NCI-H1436 (cell line): ENCODE data around the gene CHMP2B.

Source experiments
- DNase-seq: peaks from one replicate; lab custom pipeline; 2025; lab: John Stamatoyannopoulos, UW

The CHMP2B gene

GRCh38 chr3:87227104-87227834 is at the start of gene CHMP2B:
Gene CHMP2B (plus strand): TSS chr3:87227309. CDS start chr3:87227523, 214 bp downstream.
- peak; percentile 67 for DNase-seq

- DNase-seq, result no peak
Observed at GRCh38 chr3:87179642-87180041, 47.5 kb upstream of the CHMP2B start.

- no peak for DNase-seq
Observed at GRCh38 chr3:87181551-87181950, 45.6 kb upstream of the CHMP2B start.

GRCh38 chr3:87182023-87182422 is 45.1 kb upstream of the CHMP2B start:
- no peak for DNase-seq

GRCh38 chr3:87186608-87187159 is 40.4 kb upstream of the CHMP2B start:
- no peak for DNase-seq

GRCh38 chr3:87191175-87191574 is 35.9 kb upstream of the CHMP2B start:
- DNase-seq, result peak; percentile 13

GRCh38 chr3:87191641-87192040 is 35.5 kb upstream of the CHMP2B start:
- DNase-seq, result no peak

- DNase-seq, result no peak
Observed at GRCh38 chr3:87196879-87197278, 30.2 kb upstream of the CHMP2B start.

GRCh38 chr3:87197531-87197930 is 29.6 kb upstream of the CHMP2B start:
- no peak for DNase-seq

- DNase-seq, result no peak
Observed at GRCh38 chr3:87198774-87199173, 28.3 kb upstream of the CHMP2B start.

GRCh38 chr3:87199628-87200027 is 27.5 kb upstream of the CHMP2B start:
- no peak for DNase-seq

- DNase-seq, result no peak
Observed at GRCh38 chr3:87200060-87200647, 27.0 kb upstream of the CHMP2B start.

- peak; percentile 7 for DNase-seq
Observed at GRCh38 chr3:87201727-87202126, 25.4 kb upstream of the CHMP2B start.

- DNase-seq, result no peak
Observed at GRCh38 chr3:87203809-87204208, 23.3 kb upstream of the CHMP2B start.

GRCh38 chr3:87206070-87206469 is 21.0 kb upstream of the CHMP2B start:
- DNase-seq, result no peak

GRCh38 chr3:87206635-87207034 is 20.5 kb upstream of the CHMP2B start:
- no peak for DNase-seq

GRCh38 chr3:87207460-87207859 is 19.6 kb upstream of the CHMP2B start:
- no peak for DNase-seq

- DNase-seq, result no peak
Observed at GRCh38 chr3:87209111-87209510, 18.0 kb upstream of the CHMP2B start.

GRCh38 chr3:87218560-87218959 is 8.5 kb upstream of the CHMP2B start:
- DNase-seq, result no peak

- DNase-seq, result no peak
Observed at GRCh38 chr3:87219611-87220010, 7.5 kb upstream of the CHMP2B start.

- no peak for DNase-seq
Observed at GRCh38 chr3:87225659-87226058, 1.4 kb upstream of the CHMP2B start.

- no peak for DNase-seq
Observed at GRCh38 chr3:87227835-87228144, 681 bp downstream of the CHMP2B start.

GRCh38 chr3:87228316-87228715 is 1.2 kb downstream of the CHMP2B start:
- no peak for DNase-seq

GRCh38 chr3:87229113-87229512 is 2.0 kb downstream of the CHMP2B start:
- no peak for DNase-seq
